ENCODE data around the gene ASCC1.
"Not testable (repeated sequence)": the region's sequence is repeated elsewhere in the genome, so short reads cannot be mapped to it uniquely, and the experiment has no call there.

ASCC1 gene

DNA sequence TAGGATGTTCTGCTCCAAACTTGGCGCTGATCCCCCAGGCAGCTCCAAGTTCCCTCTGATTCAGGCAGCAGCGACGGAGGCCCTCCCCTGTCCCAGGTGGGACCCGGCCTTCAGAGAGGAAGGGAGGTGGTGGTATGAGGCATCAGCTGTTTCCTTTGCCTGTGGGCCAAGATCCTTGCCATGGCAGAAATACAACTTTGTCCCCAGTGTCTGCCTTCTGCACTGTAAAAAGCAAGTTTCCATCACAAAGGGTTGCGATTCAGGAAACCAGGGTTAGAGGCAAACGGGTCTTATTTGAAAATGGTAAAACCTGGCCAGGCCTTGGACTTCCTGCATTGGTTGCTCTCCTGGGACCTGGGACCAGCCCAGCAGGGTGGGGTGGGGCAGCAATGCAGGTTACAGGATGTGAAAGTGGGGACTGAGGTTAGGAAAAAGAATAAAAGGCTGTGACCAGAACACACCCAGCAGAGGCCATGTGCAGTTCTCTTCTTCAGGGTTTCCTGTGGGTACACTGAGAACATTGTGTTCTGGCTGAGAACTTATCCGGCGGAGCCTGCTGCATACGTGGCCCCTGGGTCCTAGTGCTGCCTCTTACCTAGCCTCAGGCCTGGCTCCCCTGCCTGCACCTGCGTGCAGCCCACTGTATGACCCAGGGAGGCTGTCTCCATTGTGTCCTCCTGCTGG lies 32.5 kb upstream of the ASCC1 start:
- no peak for DNase-seq

DNA sequence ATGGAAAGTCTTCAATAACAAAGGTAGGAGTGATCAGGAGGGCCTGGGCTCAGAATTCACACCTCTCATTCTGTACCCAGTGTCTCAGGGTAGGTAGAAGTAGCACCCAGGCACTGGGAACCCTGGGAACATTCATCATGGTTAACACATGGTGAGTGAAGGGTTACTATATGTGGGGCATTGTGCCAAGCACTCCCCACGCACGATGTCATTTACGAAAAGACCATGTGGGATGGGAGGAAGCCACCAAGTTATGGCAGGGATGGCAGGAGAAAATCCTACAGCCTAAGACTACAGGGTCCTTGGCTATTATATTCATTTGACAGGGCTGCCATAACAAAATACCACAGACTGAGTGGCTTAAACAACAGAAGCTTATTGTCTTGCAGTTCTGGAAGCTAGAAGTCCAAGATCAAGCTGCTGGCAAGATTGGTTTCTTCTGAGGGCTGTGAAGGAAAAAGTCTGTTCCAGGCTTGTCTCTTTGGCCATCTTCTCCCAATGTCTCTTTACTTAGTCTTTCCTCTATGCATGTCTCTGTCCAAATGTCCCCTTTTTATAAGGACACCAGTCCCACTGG lies 30.0 kb upstream of the ASCC1 start:
- no peak for DNase-seq

DNA sequence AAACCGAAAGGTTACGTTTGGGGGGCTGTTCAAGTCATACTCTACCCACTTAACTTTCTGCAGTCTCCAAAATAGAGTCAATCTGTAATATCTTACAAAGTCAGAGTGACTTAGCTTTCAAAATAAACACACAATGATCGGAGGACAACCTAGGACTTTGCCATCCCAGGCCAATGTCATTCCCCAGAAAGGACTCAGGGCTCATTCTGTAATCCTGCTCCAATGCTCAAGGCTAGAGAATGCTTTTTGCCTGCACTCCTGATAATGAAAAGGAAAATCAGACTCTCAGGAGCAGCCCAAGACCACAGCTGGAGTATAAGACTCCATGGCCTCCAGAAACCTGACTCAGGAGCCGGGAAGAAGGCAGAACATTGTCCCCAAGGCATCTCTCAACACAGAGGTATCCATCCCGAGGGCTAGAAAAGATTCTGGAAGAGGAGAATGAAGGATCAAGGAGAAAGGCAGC lies 28.5 kb upstream of the ASCC1 start:
- DNase-seq = no peak

DNA sequence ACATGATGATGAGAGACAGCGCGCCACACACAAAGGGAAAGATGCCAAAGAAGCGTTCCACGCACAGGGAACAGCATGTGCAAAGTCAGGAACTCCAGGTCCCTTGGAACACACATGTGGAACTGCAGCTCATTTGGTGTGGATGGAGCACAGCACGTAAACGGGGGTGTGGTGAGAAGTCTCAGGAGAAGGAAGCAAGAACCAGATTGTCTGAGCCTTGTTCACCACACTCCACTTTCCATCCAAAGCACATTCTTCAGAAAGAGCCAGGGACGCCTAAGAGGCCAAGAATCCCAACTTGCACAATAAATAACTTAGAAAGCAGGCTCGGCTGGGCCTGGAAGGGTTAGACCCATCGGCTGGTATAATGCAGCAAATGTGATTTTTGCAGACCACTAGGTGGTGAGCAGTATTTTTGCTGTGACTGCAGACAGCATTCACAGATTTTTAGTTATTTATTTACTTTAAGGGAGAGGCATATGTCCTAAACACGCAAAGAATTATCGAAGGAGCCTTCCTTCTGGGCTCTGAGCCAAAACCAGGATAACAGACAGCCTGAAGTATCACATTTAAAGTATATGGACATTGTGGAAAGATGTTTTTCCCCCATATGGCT lies 27.9 kb upstream of the ASCC1 start:
- DNase-seq = no peak

DNA sequence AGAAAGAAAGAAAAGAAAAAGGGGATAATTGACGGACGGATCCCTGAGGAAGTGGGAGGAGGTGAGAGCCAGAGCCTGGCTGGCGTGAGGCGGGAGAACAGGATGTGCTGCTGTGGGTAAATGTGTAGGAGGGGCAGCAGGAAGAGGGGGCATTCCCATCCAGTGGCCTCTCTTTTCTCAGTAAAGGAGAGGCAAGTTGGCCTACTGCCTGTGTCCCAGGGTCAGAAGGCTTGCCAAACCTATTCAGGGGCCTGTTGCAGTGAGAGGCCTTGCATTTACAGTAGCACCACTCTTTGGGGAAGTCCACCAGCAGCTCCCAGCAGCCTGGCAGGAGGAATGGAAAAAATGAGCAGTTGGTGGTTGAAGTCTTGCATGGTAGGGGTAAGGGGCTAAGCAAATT lies 26.6 kb upstream of the ASCC1 start:
- no peak for DNase-seq

DNA sequence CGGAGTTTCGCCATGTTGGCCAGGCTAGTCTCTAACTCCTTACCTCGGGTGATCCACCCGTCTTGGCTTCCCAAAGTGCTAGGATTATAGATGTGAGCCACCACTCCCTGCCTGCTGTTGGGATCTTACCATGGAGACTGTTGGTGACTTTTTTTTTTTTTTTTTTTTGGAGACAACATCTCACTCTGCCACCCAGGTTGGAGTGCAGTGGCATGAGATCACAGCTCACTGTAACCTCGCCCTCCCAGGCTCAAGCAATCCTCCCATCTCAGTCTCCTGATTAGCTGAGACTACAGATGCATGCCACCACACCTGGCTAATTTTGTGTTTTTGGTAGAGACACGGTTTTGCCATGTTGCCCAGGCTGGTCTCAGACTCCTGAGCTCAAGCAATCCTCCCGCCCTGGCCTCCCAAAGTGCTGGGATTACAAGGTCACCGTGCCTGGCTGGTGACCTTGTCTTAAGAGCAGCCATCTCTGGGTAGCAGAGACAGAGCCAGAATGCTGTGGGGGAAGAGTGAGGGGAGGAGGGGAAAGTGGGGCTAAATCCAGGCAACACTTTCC lies 25.7 kb upstream of the ASCC1 start:
- no peak for DNase-seq

DNA sequence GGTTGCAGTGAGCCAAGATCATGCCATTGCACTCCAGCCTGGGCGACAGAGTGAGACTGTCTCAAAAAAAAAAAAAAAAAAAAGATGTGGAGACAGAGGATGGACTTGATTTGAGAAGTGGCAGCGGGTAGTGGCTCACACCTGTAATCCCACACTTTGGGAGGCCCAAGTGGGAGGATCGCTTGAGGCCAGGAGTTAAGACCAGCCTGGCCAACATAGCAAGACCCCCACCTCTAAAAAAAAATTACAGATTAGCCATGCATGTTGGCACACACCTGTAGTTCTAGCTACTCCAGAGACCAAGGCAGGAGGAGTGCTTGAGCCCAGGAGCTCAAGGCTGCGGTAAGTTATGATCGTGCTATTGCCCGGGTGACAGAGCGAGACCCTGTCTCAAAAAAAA lies 24.3 kb upstream of the ASCC1 start:
- DNase-seq = no peak

DNA sequence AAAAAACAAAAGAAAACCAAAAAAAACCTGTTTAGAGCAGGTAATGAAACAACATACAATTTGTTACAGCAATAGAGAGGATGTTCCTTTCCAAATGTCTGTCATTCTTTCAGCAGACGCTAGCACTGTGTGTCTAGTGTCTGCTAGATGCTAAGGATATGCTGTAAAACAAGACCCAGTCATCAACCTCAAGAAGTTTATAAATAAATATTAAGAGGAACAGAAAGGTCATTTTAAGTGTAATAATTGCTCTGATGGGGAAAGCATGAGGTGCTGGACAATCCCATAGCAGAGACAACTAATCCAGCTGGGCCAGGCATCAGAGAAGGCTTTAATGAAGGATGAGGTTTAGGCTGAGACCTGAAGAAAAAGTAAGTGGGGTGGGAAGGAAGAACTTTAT lies 23.3 kb upstream of the ASCC1 start:
- DNase-seq = no peak

DNA sequence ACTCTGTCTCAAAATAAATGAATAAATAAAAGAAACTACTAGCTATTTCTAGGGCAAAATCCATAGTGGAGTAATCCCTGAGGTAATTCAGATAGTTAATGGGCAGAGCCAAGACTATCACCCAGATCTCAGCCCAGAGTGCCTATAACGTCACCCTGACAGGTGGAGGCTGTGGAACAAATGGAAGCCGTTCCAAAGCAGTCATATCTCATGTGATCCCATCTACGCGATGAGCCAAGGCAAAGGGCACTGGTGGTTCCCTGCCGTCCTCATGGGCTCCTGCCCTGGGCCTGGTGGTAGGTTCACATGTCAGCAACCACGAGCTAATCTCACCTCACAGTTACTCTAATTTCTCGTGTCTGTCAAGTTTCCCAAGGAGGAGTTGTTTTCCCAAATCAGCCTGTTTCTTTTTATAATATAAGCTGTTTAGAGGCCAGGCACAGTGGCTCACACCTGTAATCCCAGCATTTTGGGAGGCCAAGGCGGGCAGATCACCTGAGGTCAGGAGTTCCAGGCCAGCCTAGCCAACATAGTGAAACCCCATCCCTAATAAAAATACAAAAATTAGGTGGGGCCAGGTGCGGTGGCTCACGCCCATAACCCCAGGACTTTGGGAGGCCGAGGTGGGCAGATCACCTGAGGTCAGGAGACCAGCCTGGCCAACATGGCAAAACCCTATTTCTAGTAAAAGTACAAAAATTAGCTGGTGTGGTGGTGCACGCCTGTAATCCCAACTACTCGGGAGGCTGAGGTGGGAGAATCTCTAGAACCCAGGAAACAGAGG lies 22.5 kb upstream of the ASCC1 start:
- DNase-seq = no peak

DNA sequence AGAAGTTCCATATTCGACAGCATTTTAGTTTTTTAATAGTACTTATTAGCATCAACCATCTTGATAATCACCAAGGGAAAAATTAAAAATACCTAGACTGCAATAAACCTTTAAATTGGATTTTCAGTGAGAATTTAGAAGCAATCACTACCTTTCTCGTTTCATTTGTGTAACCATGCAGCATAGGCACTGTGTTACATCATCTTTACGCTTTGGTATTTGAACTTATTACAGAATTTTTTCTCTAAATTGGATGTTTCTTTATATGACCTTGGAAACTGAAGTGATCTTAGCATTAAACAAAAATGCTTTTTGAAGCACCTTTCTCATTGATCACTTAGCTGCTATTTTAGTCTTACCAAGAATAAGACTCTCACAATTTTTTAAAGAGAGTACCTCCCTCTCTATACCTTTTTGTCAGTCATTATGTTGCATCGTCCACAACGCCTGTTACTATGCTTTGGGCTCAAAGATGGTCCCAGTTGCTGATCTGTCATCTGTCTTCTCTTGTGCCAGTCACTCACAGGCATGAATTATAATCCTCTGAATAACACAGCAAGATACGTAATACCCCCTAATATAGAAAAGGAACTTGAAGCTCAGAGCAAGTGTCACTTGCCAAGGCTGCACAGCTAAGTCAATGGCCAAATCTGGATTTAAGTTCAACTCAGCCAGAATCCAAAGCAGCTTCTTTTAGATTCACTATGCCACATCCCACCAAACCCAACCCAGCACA lies 19.6 kb upstream of the ASCC1 start:
- DNase-seq = no peak

DNA sequence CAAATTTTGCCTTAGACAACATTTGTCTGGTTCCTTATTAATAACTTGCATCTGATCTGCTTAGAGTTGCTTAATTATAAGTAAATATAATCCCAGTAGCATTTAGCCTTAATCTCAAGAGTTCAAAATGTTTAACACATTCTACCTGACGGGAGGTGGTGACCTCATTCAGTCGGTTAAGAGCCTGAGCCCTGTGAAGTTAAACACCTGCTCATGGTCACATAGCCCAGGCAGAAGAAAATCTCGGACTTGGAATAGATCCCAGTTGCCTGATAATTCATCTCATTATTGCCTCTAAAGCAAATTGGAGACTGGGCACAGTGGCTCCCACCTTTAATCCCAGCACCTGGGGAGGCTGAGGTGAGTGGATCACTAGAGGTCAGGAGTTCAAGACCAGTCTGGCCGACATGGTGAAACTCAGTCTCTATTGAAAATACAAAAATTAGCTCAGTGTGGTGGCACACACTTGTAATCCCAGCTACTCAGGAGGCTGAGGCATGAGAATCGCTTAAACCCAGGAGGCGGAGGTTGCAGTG lies 18.6 kb upstream of the ASCC1 start:
- DNase-seq = no peak

DNA sequence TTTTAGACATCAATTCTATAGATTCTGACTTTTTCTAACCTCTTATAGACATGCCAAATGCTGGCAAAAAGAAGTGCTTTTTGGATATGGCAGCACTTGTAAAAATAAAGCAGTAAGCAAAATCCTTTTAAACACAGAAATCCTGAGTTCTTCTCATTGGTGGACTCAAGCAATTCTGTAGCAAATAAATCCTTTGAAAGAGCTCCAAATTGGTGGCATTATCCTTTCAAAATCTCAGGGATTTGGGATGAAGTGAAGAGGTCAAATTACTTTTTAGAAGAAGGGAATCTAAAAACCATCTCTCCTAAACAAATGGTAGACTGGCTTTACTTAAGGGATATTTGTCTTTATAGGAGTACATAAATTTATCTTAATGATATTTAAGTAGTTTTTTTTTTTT lies 17.5 kb upstream of the ASCC1 start:
- DNase-seq = no peak

DNA sequence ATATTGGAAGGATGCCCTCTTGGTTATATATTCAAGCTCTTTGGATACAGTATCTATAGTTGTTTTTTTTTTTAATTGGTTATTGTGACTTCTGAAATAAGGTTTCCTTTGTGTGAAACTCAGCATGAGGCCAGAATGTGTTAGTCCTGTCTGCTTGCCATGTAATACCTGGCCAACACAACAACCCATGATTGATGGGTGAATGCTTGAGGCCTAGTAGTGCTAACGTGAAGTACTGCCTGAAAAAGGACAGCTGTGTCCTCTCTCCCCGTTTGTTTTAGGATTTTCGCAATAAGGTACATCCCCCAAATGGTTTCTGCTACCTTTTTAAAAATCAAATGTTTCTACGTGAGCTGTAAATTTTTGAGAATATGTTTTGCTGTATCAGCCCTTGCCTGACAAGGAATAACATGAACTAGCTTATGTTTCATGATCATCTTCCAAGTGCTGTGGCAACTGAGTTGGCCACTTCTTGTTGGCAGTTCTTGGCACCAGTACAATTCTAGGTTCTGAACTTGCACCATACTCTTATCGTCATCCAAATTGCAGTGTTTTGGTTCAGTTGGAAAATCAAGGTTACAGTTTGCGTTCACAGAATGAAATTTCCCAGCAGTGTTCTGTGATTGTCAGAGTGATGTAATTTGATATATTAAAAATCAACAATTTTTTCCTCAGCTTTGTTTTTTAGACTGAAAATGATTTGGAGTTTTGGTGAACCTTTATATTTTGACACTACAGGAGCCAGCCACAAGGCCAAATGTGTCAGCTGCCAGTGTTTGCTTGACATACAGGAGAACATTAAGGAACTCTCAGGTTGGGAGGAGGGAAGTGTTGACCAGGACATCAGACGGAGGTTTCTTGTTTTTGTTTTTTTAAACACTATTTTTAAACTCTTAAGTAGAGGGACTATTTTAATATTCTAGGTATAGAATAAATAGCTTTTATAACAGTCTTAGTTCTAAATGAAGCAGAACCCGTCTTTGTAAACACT lies 13.5 kb upstream of the ASCC1 start:
- no peak for DNase-seq

DNA sequence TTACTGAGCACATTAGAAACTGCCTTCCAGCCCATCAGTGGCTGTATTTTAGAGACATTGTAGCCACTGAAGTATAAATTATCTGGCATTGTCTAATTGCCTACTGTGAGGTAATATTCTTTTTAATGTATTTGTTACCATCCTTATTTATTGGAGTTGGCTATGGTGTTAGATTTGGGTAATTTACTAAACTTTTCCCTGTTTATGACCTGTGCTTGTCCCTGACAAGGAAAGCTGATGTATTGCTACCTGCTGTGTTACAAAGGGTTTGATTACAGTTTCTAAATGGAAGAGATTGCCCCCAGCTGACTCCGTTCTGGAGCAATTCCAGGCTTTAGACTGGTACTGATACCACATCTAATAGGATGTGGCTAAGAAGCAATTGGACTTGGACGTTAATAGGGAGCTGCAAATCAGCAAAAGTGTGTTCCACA lies 12.3 kb upstream of the ASCC1 start:
- no peak for DNase-seq

DNA sequence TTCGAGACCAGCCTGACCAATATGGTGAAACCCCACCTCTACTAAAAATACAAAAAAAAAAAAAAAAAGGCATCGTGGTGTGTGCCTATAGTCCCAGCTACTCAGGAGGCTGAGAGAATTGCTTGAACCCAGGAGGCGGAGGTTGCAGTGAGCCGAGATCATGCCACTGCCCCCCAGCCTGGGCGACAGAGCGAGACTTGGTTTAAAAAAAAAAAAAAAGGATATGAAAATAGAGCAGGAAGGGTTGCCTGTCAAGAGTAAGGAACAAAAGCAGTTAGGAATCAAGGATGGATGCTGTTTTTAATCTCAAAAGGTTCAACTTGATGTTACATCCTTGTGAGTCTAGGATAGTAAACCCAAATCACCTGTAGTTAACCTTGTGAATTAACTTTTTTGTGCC lies 11.8 kb upstream of the ASCC1 start:
- no peak for DNase-seq

DNA sequence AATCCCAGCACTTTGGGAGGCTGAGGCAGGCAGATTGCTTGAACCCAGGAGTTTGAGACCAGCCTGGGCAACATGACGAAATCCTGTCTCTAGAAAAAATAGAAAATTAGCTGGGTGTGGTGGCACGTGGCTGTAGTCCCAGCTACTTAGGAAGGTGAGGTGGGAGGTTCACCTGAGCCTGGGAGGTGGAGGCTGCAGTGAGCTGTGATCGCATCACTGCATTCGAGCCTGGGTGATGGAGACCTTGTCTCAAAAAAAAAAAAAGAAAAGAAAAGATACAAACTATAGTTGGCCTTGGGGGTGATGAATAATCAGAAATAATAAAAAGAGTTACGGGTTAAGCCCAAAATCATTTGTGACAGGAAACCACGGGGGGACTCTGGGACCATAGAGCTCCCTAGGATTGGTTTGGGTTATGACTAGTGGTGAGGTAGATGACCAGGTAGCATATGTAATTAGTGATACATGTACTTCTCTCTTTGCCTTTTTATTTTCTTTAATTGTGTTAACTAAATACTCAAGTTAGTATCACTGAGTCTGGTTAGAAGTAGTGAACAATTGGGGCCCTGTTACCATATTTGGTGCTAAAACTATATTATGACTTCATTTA lies 10.4 kb upstream of the ASCC1 start:
- DNase-seq = no peak

DNA sequence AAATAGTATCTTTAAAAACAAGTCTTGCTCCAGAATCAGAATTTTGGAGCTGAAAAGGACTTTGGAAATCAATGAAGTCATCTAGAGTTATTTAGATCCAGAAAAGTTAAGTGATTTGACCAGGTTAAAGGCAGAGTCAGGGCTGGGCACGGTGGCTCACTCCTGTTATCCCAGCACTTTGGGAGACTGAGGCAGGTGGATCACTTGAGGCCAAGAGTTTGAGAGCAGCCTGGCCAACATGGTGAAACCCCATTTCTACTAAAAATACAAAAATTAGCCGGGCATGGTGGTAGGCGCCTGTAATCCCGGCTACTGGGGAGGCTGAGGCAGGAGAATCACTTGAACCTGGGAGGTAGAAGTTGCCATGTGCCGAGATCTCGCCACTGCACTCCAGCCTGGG lies 8.1 kb upstream of the ASCC1 start:
- not testable (repeated sequence) for DNase-seq

DNA sequence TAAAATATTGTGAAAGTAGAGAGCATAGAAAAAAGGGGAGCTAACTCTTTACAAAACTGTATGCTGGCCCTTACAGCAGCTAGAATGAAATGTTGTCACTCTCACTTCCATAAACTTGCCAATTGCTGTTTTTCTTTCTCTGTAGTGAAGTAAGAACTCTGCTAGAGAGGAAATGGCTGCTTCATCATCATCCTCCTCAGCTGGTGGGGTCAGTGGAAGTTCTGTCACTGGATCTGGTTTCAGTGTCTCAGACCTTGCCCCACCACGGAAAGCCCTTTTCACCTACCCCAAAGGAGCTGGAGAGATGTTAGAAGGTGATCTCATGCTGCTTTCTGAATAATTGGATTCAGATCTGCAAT lies 7.6 kb upstream of the ASCC1 start:
- DNase-seq = no peak

DNA sequence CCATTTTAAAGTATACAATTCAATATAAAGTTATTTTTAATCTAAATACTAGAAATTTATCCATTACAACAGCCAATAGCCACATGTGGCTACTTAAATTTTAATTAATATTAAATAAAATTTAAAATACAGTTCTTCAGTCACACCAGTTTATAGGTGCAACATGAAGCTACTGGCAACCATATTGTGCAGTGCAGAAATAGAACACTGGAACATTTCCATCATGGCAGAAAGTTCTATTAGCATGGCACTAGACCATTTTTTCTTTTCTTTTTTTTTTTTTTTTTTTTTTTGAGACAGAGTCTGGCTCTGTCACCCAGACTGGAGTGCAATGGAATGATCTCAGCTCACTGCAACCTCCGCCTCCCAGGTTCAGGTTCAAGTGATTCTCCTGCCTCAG lies 5.2 kb upstream of the ASCC1 start:
- DNase-seq = no peak

DNA sequence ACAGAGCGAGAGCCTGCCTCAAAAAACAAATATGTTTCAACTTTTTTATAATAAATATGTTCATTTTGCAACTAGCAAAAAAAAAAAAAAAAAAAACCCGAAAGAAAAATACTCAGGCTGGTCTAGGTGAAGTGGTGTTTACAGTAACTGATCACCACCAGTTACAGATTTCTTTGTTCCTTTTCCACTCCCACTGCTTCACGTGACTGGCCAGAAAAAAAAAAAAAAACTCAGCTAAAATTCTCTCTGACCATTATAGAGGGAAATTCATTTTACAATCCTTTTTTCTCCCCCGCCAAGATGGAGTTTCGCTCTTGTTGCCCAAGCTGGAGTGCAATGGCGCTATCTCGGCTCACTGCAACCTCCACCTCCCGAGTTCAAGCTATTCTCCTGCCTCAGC lies 4.6 kb upstream of the ASCC1 start:
- no peak for DNase-seq
